Measurements from ENCODE around the gene LARGE2.

LARGE2 gene

DNA sequence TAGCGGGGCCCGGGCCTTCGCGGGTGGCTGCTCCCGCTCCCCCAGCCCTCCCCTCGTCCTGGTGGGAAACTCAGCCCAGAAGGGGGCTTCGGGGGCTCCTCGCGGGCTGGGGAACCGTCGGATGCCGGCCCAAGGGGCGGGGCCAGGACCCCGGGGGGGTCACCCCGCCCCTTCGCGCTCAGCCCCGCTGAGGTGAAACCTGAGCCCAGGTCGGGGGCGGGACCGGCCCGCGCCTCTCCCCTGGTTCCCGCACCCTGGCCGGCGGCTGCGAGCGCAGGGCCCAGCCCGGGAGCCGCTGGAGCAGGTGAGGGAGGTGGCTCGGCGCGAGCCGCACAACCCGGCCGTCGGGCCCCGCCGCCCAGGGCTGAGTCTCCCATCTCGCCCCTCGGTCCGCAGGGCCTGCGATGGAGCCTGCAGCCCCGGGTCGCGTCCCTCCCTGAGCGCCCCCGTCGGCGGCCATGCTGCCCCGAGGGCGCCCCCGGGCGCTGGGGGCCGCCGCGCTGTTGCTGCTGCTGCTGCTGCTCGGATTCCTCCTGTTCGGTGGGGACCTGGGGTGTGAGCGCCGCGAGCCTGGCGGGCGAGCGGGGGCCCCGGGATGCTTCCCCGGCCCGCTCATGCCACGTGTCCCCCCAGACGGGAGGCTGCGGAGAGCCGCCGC, at the start of gene LARGE2:
Gene LARGE2 (plus strand): TSS at position 232 of the 658 bp plus-strand sequence. CDS start 227 bp downstream, at position 459.
- Histone ChIP-seq H3K9me3 (ENCODE audit: control insufficient read depth, insufficient read depth, low read depth, low read length) (no peaks in the 10 kb centered on the region), H3K27ac (ENCODE audit: extremely low read depth, low read depth, low read length) (no peak within 1 kb of the TSS; the same call in 1 of the 2 replicates), H3K4me3 (ENCODE audit: low read depth, low read length) (peak within 1 kb of the TSS; percentile 34), H3K4me1 (ENCODE audit: control insufficient read depth, insufficient read depth, low read length) (no peaks in the 10 kb centered on the region), H3K36me3 (ENCODE audit: control insufficient read depth in 2 of 2, insufficient read depth in 1 of 2, low read length in 2 of 2) (peaks cover 0 to 2% of the 10 kb centered on the region in 2 experiments; a peak in 1 of 3 replicates)
- ChIA-PET CTCF (no interaction called here), POLR2A (no interaction called here)
- TF ChIP-seq ZIC2 (tag by site-specific recombination; IDR thresholded peaks at IDR 0.05) (no peak), ZNF692 (tag by site-specific recombination; IDR thresholded peaks at IDR 0.05) (no peak), OSR2 (tag by site-specific recombination; IDR thresholded peaks at IDR 0.05) (no peak), ZNF274 (IDR thresholded peaks at IDR 0.05; ENCODE audit: low read length) (no peak), ZNF274 (tag by site-specific recombination; IDR thresholded peaks at IDR 0.05; ENCODE audit: borderline replicate concordance) (no peak), ZNF132 (tag by site-specific recombination; IDR thresholded peaks at IDR 0.05; ENCODE audit: borderline replicate concordance) (no peak), HOXD13 (CRISPR knock-in tag; IDR thresholded peaks at IDR 0.05; ENCODE audit: borderline replicate concordance) (no peak), ZNF777 (tag by site-specific recombination; IDR thresholded peaks at IDR 0.05; ENCODE audit: borderline replicate concordance) (no peak), ZNF211 (tag by site-specific recombination; IDR thresholded peaks at IDR 0.05; ENCODE audit: low read depth) (no peak), ZNF221 (tag by site-specific recombination; IDR thresholded peaks at IDR 0.05; ENCODE audit: borderline replicate concordance) (no peak), MYNN (tag by site-specific recombination; IDR thresholded peaks at IDR 0.05; ENCODE audit: borderline replicate concordance) (no peak), ZNF416 (tag by site-specific recombination; IDR thresholded peaks at IDR 0.05) (no peak), ZNF670 (tag by site-specific recombination; IDR thresholded peaks at IDR 0.05; ENCODE audit: low read depth) (no peak), ZNF155 (tag by site-specific recombination; IDR thresholded peaks at IDR 0.05) (no peak), ZNF596 (tag by site-specific recombination; IDR thresholded peaks at IDR 0.05) (no peak; the same call in 1 of the 2 replicates), ZNF555 (tag by site-specific recombination; conservative IDR thresholded peaks at IDR 0.05) (no peak), ZNF585B (tag by site-specific recombination; IDR thresholded peaks at IDR 0.05) (no peak), YY2 (tag by site-specific recombination; IDR thresholded peaks at IDR 0.05) (no peak), ZNF701 (tag by site-specific recombination; IDR thresholded peaks at IDR 0.05) (no peak), ZBTB21 (tag by site-specific recombination; IDR thresholded peaks at IDR 0.05) (no peak), ZNF514 (tag by site-specific recombination; IDR thresholded peaks at IDR 0.05) (no peak), KLF7 (tag by site-specific recombination; IDR thresholded peaks at IDR 0.05; ENCODE audit: borderline replicate concordance) (no peak), ZNF404 (tag by site-specific recombination; IDR thresholded peaks at IDR 0.05) (no peak), ZNF521 (tag by site-specific recombination; IDR thresholded peaks at IDR 0.05) (no peak), ZNF362 (tag by site-specific recombination; IDR thresholded peaks at IDR 0.05) (no peak), GLIS2 (tag by site-specific recombination; IDR thresholded peaks at IDR 0.05) (peak; percentile 89), MEIS1 (CRISPR knock-in tag; IDR thresholded peaks at IDR 0.05; ENCODE audit: borderline replicate concordance) (no peak), ZNF473 (tag by site-specific recombination; IDR thresholded peaks at IDR 0.05) (no peak), GLI4 (tag by site-specific recombination; IDR thresholded peaks at IDR 0.05) (no peak), PRDM1 (tag by site-specific recombination; IDR thresholded peaks at IDR 0.05) (no peak), ZSCAN23 (tag by site-specific recombination; IDR thresholded peaks at IDR 0.05) (no peak), TCF7L2 (IDR thresholded peaks at IDR 0.05; ENCODE audit: borderline replicate concordance, low read depth, low read length) (peak; percentile 4; the same call in 1 of the 2 replicates), ZNF169 (tag by site-specific recombination; IDR thresholded peaks at IDR 0.05) (no peak)
- TF ChIP-seq, protein P1, sequence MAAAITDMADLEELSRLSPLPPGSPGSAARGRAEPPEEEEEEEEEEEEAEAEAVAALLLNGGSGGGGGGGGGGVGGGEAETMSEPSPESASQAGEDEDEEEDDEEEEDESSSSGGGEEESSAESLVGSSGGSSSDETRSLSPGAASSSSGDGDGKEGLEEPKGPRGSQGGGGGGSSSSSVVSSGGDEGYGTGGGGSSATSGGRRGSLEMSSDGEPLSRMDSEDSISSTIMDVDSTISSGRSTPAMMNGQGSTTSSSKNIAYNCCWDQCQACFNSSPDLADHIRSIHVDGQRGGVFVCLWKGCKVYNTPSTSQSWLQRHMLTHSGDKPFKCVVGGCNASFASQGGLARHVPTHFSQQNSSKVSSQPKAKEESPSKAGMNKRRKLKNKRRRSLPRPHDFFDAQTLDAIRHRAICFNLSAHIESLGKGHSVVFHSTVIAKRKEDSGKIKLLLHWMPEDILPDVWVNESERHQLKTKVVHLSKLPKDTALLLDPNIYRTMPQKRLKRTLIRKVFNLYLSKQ (tag by site-specific recombination; IDR thresholded peaks at IDR 0.05; ENCODE audit: borderline replicate concordance), result no peak
- TF ChIP-seq, protein P2, sequence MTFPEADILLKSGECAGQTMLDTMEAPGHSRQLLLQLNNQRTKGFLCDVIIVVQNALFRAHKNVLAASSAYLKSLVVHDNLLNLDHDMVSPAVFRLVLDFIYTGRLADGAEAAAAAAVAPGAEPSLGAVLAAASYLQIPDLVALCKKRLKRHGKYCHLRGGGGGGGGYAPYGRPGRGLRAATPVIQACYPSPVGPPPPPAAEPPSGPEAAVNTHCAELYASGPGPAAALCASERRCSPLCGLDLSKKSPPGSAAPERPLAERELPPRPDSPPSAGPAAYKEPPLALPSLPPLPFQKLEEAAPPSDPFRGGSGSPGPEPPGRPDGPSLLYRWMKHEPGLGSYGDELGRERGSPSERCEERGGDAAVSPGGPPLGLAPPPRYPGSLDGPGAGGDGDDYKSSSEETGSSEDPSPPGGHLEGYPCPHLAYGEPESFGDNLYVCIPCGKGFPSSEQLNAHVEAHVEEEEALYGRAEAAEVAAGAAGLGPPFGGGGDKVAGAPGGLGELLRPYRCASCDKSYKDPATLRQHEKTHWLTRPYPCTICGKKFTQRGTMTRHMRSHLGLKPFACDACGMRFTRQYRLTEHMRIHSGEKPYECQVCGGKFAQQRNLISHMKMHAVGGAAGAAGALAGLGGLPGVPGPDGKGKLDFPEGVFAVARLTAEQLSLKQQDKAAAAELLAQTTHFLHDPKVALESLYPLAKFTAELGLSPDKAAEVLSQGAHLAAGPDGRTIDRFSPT (tag by site-specific recombination; IDR thresholded peaks at IDR 0.05), result no peak
